ENCODE data around the gene ULK1.

Gene ULK1

GRCh38 chr12:131921866-131922769, 27.7 kb downstream of the ULK1 start:
- no peak for DNase-seq

GRCh38 chr12:131922772-131923171, 28.4 kb downstream of the ULK1 start:
- DNase-seq = no peak

GRCh38 chr12:131923260-131923659, 28.8 kb downstream of the ULK1 start:
- no peak for DNase-seq

- no peak for DNase-seq
Observed at GRCh38 chr12:131927110-131928079, 33.0 kb downstream of the ULK1 start.

GRCh38 chr12:131928080-131928710, 33.8 kb downstream of the ULK1 start:
- no peak for DNase-seq

- DNase-seq = peak; percentile 79
Observed at GRCh38 chr12:131928711-131929580, 34.5 kb downstream of the ULK1 start, which contains the start of gene PUS1. Gene PUS1 (plus strand): TSS chr12:131929276. CDS start chr12:131929723, 447 bp downstream.

- no peak for DNase-seq
Observed at GRCh38 chr12:131929581-131930456, 35.4 kb downstream of the ULK1 start.

- no peak for DNase-seq
Observed at GRCh38 chr12:131930510-131930909, 36.1 kb downstream of the ULK1 start.

- no peak for DNase-seq
Observed at GRCh38 chr12:131933387-131933786, 39.0 kb downstream of the ULK1 start.

GRCh38 chr12:131934535-131934934, 40.1 kb downstream of the ULK1 start:
- DNase-seq = no peak

- no peak for DNase-seq
Observed at GRCh38 chr12:131938082-131938481, 43.7 kb downstream of the ULK1 start.

GRCh38 chr12:131939007-131939406, 44.6 kb downstream of the ULK1 start:
- no peak for DNase-seq

- DNase-seq = no peak
Observed at GRCh38 chr12:131940141-131940547, 45.7 kb downstream of the ULK1 start.

GRCh38 chr12:131941116-131941986, 46.9 kb downstream of the ULK1 start:
- DNase-seq = no peak

GRCh38 chr12:131941987-131942341, 47.5 kb downstream of the ULK1 start:
- DNase-seq = no peak

GRCh38 chr12:131942671-131943070, 48.2 kb downstream of the ULK1 start:
- no peak for DNase-seq

GRCh38 chr12:131943389-131943788, 49.0 kb downstream of the ULK1 start:
- DNase-seq = no peak

- DNase-seq = no peak
Observed at GRCh38 chr12:131943876-131944275, 49.5 kb downstream of the ULK1 start.

- no peak for DNase-seq
Observed at GRCh38 chr12:131944601-131945251, 50.3 kb downstream of the ULK1 start.
